Activated CD8-positive, alpha-beta memory T cell treated with anti-CD3 and anti-CD28 coated beads for 36 hours (primary cell): ENCODE measurements around the gene CBFA2T3. TPM values are rescaled to one million over a fixed set of nuclear protein-coding genes. Genes with fewer than 3 reads are reported as not detected.

ENCODE experiments used
- total RNA-seq, 2 experiments: library from RNA; stranded (reverse); gene quantifications; one replicate each; pipeline ENCODE4 v1.2.3, GENCODE V29; 2021

CBFA2T3 gene
- total RNA-seq, 2 experiments from 2014 or later = not detected

Other genes starting within 250 kb of the CBFA2T3 start
- gene PIEZO1, start 192.0 kb downstream of the CBFA2T3 start, total RNA-seq = 100 to 1,000 TPM; 217 to 219 TPM
- 100 to 1,000 TPM; 110 to 119 TPM for gene CDT1, start 173.4 kb downstream of the CBFA2T3 start, total RNA-seq
- gene APRT, start 165.3 kb downstream of the CBFA2T3 start, total RNA-seq = 100 to 1,000 TPM; 325 to 330 TPM
- gene GALNS, start 120.3 kb downstream of the CBFA2T3 start, total RNA-seq = 10 to 100 TPM; 18.3 to 19.0 TPM
- 100 to 1,000 TPM in 1 of 2 experiments, 10 to 100 TPM in 1; 97.2 to 103 TPM for gene TRAPPC2L, start 120.1 kb downstream of the CBFA2T3 start, total RNA-seq
- gene PABPN1L, start 110.5 kb downstream of the CBFA2T3 start, total RNA-seq = not detected
- 10 to 100 TPM; 36.5 to 39.2 TPM for gene ACSF3, start 116.6 kb upstream of the CBFA2T3 start, total RNA-seq
- gene CDH15, start 194.5 kb upstream of the CBFA2T3 start, total RNA-seq = not detected
- gene SLC22A31, start 223.3 kb upstream of the CBFA2T3 start, total RNA-seq = not detected
- gene ZNF778, start 240.5 kb upstream of the CBFA2T3 start, total RNA-seq = 10 to 100 TPM; 11.8 to 12.0 TPM